GM21515 (cell line): Measurements from ENCODE around the gene CCL20.

Source experiments
- ATAC-seq: cut with Tn5 transposase; IDR thresholded peaks from one replicate; pipeline ENCODE4 v1.9.1; 2021; ENCODE audit not compliant: unreplicated experiment

The CCL20 gene

DNA sequence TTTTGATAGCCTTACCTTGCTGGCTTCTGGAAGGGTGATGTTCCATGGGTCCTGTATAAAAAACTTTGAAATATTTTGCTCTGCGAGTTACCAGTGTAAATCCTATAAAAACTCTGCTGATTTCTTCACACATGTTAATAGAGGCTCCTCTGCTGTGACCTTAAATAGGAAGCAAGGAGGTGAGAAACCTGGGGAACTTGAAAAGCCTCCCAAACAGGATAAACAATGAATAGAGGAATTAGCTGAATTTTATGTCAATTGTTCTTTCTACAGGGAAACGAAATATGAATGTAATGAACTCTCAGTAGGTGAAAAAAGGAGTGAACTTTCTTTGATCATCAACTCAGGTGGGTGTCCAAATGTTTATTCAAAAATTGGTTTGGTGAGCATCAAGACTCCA lies 10.8 kb upstream of the CCL20 start:
- no peak for ATAC-seq

- no peak for ATAC-seq
Measured at GRCh38 chr2:227804975-227805374, 8.7 kb upstream of the CCL20 start.

DNA sequence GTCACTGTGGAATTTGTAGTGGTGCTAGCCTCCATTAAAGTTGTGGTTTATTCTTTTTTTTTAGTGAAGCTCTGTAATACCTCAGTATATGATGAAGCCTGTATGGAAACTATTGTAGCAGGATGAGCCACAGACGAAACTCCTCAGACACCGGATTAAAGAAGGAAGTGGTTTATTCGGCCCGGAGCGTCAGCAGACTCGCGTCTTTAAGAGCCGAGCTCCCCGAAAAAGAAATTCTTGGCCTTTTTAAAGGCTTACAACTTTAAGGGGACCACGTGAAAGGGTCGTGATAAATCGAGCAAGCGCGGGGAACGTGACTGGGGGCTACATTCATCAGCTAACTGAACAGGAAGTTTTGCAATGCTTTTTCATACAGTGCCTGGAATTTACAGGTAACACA lies 8.1 kb upstream of the CCL20 start:
- ATAC-seq: no peak

DNA sequence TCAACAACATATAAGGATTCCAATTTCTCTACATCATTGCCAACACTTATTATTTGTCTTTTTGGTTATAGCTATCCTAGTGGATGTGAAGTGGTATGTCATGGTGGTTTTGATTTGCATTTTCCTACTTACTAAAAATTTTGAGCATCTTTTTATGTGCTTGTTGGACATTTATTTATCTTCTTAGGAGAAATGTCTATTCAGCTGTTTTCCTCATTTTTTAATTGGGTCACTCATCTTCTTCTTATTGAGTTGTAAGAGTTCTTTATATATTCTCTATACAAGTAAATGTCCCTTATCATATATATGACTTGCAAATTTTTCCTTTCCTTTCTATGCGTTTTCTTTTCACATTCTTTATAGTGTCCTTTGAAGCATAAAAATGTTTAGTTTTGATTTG lies 4.7 kb upstream of the CCL20 start:
- ATAC-seq: no peak

- no peak for ATAC-seq
Measured at GRCh38 chr2:227812001-227812400, 1.6 kb upstream of the CCL20 start.

- no peak for ATAC-seq
Measured at GRCh38 chr2:227813229-227813561, 447 bp upstream of the CCL20 start.

DNA sequence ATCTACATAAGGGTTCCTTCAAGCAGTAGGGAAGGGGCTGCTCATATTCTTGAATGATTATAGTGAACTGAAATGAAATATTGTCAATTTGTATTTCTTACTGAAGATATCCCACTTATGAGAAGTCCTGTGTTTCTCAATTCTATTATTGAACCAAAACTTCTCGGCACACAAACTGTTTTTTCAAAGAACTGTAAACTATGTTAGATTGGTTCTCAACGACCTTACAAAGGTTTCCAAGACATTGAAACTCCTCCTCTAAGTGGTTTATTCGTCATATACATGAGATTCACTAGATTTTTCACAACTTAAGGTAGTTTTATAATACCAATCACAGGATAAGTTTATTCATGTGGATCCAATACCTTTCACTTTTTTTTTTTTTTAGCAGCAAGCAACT lies 1.4 kb downstream of the CCL20 start:
- ATAC-seq: no peak

DNA sequence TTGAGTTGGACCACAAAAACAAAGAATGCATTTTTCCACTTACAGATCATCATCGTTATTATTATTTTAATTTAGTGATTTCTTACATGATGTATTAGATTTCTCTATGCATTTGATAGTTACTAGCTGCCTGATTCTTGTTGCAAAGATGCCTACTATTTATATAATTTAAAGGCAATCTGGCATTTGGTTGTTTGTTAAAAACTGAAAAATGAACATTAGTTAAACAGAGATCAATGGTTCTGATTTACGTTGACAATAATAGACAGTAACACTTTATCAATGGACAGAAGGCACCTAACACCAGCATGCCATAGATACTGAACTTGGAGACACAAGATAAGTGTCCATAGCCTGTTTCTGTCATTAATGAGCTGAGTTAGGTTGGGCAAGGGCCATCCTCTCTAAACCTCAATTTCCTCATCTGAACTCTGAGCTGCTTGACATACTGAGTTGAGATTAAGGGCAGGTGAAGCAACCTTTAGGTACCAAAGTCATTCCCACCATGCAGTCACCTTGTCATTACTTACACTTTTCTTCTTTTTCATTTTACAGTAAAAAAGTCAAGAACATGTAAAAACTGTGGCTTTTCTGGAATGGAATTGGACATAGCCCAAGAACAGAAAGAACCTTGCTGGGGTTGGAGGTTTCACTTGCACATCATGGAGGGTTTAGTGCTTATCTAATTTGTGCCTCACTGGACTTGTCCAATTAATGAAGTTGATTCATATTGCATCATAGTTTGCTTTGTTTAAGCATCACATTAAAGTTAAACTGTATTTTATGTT lies 3.1 kb downstream of the CCL20 start:
- ATAC-seq: no peak

GRCh38 chr2:227817336-227817735 lies 3.7 kb downstream of the CCL20 start:
- no peak for ATAC-seq

DNA sequence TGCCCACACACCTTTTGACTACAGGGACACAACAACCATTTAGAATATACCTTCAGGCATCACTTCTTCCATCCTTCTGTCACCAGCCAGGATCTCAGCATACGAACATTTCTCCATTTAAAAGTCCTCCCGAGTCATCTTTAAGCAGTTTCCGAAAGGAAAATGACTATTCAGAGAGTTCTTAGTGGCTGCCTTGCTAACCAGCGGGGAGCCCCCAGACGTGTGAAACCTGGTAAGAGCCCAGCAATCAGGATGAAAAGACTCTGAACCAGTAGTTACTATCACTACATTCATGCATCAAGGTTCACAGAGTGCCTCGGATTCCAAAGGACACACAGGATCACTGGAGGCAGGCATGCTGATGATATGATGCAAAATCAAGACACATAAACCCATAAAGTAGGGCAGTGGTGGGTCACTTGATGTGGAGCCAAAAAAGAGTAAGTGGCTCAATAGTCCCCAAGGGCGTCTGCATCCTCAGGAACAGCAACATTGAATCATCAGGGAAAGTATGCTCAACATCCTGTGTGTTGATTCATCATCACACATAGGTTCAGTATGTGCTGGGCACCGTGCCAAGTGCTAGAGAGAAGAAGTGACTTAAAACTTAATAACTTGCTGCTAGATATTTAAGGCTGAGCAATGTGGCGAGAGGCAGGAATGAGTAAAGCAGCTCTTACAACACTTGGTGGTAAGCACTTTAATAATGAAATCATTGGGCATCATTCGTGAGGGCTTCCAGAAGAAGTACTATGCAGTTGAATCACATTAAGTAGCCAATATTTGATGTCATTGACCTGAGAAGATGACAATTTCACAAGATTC lies 4.4 kb downstream of the CCL20 start:
- ATAC-seq: no peak

DNA sequence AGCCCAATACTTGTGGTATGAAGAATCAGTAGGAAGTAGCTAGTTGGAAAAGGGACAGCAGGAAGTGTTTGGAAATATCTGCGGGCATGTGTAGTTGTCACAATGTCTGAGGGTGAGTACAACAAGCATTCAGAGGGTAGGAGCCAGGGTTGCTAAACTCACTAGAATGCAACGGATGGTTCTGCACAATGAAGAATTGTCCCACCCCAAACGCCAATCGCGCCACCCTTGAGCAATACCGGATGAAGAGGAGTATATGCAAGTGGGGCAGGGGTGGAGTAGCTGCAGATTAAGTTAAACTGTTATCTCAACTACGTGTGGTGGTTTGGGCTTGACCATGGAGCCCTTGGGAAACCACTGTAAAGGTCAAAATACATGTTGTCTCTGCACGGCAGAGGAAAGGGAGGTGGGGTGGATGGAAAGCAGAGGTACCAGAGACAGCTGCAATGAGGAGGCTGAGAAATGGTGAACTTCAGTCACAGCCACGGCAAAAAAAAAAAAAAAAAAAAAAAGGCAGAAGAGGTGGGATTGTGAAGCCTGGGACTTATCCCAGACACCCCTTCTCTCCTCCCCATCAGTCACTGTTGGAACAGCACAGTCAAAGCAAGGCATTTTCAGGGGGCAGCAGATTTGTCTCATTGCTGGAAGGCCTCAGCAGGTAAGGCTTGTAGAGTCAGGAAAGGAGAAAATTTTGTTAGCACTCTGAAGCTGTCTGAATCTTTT lies 5.2 kb downstream of the CCL20 start:
- ATAC-seq: no peak

DNA sequence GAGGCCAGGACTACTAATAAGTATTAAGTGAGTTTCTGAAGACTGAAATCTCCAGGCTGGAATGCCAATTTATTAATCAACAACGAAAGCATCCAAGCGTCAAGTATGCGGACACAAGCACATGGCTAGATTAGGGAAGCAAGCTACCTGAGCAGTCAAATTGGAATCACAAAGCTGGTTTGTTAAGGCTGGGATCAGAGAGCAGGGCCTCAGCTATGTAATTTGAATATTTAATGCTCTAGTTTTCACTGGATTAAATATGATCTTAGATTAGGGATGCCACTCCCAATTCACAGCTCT lies 5.7 kb downstream of the CCL20 start:
- ATAC-seq: no peak

DNA sequence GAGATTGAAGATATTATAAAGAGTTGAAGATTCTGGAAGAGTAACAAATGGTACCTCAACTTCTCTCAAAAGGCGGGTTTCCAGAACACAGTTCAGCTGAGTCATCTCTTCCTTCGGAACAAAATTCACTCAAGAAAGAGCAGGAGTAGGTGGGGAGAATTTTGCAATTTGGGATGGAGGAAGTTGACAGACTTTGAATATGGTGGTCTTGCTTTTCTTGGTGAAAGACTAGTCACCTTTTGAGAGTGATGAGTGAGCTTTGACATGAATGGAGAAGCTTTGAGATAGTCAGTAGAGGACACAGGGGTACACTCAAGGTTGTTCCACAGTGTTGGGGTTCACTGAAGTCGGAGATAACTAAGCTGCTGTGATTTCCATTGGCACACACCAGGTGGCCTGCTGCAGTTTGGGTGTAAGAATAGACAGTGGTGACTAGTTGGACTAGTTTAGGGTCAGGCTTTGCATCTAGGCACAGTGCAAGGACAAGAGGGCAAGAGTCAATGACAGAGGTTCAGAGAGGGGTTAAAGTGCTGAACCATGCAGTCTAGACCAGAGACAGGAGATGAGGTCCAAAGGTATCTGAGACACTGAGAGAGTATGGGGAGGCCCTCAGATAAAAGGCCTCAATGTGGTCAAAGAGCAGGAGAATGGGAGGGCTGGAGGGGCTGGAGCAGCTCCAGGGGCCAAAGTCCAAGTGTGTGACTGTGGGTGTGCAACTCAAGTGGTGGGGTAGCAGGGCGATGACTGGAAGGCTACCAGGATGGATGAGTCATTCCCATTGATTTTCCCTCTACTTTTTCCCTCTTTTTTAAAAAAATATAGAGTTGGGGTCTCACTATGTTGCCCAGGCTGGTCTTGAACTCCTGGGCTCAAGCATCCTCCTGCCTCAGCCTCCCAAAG lies 7.7 kb downstream of the CCL20 start:
- ATAC-seq: no peak

GRCh38 chr2:227822416-227823003 lies 8.9 kb downstream of the CCL20 start:
- ATAC-seq: no peak

- no peak for ATAC-seq
Measured at GRCh38 chr2:227823922-227824321, 10.3 kb downstream of the CCL20 start.

- no peak for ATAC-seq
Measured at GRCh38 chr2:227824711-227825110, 11.1 kb downstream of the CCL20 start.

DNA sequence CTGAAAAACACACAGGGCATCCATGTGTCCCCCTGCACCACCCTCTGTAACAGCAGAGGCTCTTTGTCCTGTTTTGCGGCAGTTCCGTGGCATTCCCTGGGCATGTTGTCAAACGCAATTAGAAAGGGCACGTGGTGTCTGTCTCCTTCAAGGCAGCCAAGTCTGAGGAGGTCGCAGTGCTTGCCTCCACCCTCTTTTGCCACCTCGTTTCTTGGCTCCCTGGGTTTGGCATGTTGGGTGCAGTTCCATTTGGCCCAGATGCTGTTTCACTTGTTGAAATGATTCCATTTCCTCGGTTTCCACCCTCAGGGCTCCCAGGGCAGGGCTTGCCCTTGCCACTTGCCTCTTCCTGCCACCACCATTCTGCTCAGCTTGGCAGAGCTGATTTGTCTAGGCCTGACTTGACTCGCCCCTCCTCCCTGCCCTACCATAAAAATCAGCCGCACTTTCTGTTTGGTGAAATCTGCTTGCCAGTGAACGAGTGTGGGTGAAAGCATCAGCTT lies 12.4 kb downstream of the CCL20 start:
- ATAC-seq: no peak

DNA sequence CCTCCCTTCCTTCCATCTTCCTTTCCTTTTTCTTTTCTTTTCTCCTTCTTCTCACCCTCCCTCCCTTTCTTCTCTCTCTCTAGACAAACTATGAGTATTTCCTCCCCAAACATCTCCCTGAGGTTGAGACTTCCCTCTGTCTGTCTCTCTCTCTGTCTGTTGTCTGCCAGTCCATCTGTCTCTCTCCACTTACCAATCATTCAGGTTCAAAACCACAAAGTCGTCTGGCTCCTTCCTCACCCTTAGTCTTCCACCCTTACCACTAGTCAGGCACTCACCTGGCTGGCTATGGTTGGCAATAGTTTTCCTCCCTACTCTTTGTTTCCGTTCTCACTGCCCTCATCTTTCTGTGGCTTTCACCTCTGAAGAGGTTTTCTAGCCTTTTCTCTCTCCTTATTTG lies 12.9 kb downstream of the CCL20 start:
- no peak for ATAC-seq

- no peak for ATAC-seq
Measured at GRCh38 chr2:227827143-227827542, 13.5 kb downstream of the CCL20 start.

GRCh38 chr2:227828477-227828912 lies 14.9 kb downstream of the CCL20 start:
- no peak for ATAC-seq
